Activated CD8-positive, alpha-beta memory T cell treated with anti-CD3 and anti-CD28 coated beads, Interleukin-2, amount 50 U/mL, for 1 hour (primary cell): Measurements from ENCODE around the gene WIPF2.

Experiments used
- DNase-seq: peaks from one replicate; pipeline ENCODE4 v3.0.0-alpha.2; 2020; ENCODE audit errors: extremely low read depth

The WIPF2 gene

GRCh38 chr17:40218740-40219593, at the start of gene WIPF2:
Gene WIPF2 (plus strand): TSS chr17:40219304. CDS start chr17:40256460, 37,156 bp downstream.
- DNase-seq, result peak; percentile 90

DNA sequence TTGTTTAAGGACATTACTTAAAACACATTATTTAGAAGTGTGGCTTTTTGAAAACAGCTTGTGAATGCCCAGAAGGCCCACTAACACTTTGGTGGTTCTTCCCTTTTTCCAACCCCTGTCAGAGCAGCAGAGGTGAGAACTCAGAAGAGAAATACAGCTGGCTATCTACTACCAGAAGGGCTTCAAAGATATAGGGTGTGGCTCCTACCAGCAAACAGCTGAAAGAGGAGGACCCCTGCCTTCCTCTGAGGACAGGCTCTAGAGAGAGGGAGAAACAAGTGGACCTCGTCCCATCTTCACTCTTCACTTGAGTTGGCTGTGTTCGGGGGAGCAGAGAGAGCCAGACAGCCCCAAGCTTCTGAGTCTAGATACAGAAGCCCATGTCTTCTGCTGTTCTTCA, 48.8 kb upstream of the WIPF2 start:
- no peak for DNase-seq

GRCh38 chr17:40171750-40172149, 47.4 kb upstream of the WIPF2 start:
- no peak for DNase-seq

- DNase-seq, result no peak
Measured at GRCh38 chr17:40173091-40173777, 45.9 kb upstream of the WIPF2 start.

- no peak for DNase-seq
Measured at GRCh38 chr17:40173778-40174135, 45.3 kb upstream of the WIPF2 start.

- no peak for DNase-seq
Measured at GRCh38 chr17:40174514-40174913, 44.6 kb upstream of the WIPF2 start.

DNA sequence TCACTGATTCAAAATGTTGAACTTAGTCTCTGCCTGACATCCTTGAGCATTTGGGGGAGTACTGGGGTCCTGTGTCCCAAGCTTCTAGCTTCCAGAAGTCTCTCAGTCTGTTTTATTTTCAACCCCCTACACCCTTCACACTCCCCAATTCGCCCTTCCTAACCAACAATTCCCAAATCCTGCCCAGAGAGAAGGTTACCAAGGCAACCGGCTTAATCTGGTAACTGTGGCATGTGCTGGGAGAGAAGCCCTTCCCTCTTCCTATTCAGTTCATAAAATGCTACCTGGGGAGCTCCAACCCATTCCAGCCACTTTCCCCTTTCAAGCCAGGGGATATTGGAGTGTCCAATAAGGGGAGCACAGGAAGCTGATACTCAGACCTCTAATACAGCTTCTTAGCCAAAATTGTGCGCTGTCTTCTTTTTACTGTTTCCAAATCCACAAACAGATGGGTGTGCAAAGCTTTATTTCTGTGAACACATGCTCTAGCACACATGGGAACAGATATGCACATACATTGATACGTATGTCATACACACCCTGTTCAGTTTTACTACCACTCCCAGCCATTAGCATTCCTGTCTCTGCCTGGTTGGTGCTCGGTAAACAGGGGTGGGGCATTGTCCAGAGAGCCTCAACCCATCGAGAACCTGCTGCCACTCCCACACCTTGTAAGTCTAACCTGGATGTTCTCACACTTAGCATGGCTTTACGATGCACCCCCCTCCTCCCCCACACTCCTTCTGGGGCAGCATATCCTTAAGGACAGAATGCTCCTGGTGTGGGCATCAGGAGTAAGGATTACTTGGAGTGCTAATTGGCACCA, 43.0 kb upstream of the WIPF2 start:
- DNase-seq, result no peak

GRCh38 chr17:40176754-40177110, 42.4 kb upstream of the WIPF2 start:
- no peak for DNase-seq

- peak; percentile 38 for DNase-seq
Measured at GRCh38 chr17:40177275-40177874, 41.7 kb upstream of the WIPF2 start, which contains the start of gene RAPGEFL1. Gene RAPGEFL1 (plus strand): TSS chr17:40177470. CDS start chr17:40177862, 392 bp downstream.

GRCh38 chr17:40178021-40178601, 41.0 kb upstream of the WIPF2 start:
- no peak for DNase-seq

DNA sequence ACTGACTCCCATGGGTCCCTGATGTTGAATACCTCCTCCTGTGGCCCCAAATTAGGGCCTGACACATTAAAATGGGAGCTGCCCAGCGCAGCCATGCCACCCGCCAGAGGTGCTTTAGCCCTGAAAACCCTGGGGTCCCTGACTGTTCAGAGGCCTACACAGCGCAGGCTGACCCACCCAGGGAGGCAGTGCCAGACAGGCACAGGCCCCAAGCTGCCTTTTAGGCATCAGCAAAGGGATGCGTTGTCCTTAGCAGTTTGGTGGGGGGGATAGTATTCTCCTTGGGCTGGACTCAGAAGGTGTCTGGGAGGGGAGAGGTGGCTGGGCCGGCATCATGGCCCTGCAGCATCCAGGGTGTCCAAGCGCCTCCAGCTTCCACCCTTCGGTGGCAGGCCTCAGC, 40.4 kb upstream of the WIPF2 start:
- no peak for DNase-seq

DNA sequence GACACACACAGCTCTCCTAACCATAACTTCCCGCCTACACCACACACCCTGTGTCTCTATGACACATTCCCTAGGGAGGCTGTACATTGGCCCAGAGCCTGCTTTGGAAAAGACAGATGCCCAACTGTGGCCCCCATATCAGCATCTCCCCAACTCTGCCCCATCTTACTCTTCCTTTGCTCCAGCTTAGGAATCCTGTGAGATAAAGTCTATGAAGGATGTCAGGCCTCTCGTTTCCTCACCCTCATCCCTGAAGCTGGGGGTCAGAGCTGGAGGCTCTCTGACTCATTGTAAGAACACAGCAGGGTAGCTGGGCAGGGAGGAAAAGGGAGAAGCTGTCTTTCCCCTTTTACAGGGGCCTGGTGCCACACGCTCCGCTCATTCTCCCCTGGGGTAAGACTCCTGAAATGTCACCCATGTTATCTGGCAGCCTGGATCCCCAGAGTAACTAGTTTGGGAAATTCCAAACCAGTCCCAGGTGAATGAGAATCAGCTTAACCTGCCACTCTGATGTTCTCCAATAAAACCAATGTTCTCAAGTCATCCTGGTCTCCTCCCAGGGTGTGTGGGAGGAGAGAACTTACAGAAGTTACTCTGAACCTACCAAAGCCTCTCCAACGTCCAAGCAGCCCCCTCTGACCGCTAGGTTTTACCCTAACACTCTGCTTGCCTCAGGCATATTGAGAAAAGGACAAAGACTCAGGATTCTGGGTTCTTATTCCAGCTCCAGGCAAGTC, 39.0 kb upstream of the WIPF2 start:
- no peak for DNase-seq

DNA sequence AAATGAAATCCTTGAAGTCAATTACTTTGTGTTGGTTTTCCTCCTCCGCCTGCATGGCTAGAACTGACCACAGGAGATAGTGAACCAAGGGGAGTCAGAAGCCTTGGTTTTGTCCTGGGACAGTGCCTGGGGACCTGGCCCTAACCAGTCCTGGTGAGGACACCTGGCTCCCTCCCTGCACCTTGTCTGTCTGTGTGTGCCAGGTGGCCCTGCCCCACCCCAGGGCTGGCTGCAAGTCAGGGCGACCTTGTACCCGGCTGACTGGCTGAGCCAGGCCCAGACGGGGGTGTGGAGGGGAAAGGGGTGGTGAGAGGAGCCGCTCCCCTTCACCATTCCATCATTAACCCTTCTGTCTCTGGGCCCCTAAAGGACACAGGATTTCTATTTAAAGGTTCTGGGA, 38.4 kb upstream of the WIPF2 start:
- no peak for DNase-seq

DNA sequence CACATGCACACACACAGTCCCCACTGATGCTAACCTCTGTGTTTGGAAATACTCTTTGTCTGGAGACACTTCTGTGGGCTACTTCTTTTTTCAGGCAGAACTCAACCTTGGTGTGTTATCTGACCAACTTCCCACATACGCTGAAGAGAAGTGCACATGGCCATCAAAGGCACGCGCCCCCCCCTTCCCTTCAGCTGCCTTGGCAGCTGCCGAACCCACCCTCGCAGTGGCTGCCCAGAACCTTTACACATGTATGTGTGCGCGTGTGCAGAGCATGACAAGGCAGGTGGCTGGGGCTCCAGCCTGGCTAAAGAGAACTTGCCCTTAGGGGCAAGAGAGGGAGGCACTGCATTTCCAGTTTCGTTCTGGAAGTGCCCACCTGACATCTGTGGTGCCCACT, 37.9 kb upstream of the WIPF2 start:
- no peak for DNase-seq

DNA sequence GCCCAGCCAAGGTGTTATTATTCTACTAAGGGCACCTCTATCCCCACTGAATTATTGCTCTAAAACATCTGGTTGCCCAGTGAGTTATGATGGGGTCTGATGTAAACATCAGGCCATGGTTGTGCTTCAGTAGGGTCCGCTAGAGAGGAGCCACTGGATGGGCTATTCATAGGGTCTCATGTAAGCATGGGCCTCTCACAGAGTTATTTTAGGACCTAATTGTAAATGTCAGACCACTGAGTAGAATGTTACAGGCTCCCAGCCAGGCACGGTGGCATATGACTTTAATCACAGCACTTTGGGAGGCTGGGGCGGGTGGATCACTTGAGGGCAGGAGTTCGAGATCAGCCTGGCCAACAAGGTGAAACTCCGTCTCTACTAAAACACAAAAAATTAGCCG, 36.5 kb upstream of the WIPF2 start:
- DNase-seq, result no peak

GRCh38 chr17:40187238-40187637, 31.9 kb upstream of the WIPF2 start:
- no peak for DNase-seq

GRCh38 chr17:40188694-40189093, 30.4 kb upstream of the WIPF2 start:
- no peak for DNase-seq

- DNase-seq, result no peak
Measured at GRCh38 chr17:40190197-40191021, 28.7 kb upstream of the WIPF2 start.

DNA sequence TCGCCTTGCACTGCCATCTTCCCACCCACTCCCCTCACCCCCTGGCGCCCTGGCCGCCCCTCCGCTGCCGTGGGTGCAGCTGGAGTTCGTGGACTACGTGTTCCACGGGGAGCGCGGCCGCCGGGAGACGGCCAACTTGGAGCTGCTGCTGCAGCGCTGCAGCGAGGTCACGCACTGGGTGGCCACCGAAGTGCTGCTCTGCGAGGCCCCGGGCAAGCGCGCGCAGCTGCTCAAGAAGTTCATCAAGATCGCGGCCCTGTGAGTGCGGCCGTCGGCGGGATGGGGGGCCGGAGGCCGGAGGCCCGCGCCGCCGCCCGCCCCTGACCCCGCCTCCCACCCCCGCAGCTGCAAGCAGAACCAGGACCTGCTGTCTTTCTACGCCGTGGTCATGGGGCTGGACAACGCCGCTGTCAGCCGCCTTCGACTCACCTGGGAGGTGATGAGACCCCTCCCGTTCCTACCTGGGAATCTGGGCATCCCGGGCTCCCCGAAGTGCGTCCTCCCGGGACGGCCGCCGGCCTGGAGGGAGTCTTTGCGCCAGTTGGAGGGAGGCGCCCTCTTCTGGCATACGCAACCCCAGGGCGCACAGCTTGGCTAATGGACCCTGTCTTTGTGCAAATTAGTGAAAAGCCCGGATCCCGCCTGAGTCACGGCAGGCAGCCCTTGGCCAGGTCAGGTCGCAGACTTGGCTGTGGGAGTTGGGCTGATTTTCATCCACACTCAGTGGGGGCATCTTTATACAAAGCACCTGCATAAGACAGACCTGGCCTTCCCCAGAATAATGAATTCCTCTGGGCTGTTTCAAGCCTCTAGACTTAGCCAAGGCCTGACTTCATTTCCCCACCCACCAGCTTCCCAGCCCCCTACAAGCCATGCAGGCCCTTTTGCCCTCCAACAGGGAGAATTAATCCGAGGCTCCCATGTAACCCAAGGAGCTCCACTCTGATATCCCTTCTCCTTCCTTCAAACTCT, 27.6 kb upstream of the WIPF2 start:
- no peak for DNase-seq
